HepG2 (cell line): ENCODE measurements around the gene TBC1D5. TPM values are rescaled to one million over a fixed set of nuclear protein-coding genes. Genes with fewer than 3 reads are reported as not detected.

Experiments used
- ATAC-seq: fragments of 200-7000 bp; cut with Tn5 transposase; 3 replicates; pipeline ENCODE4 v1.9.1; 2020; ENCODE audit warnings: mild to moderate bottlenecking, moderate library complexity
- BruUV-seq: library from RNA; stranded (reverse); fragments of 400-500 nt; replicated peaks from 2 replicates; lab custom pipeline; 2021; lab: Mats Ljungman, UMichigan
- CTCF ChIA-PET: fragments of 300-600 bp; formaldehyde crosslinking; extraction: SDS; loops from one replicate; lab custom pipeline; 2021; ENCODE audit warnings: low total read pairs, inconsistent platforms, low intra/inter-chr PET ratio; lab: Yijun Ruan, JAX
- POLR2A ChIA-PET: fragments of 350-600 bp; sonication (Branson Sonifier 250); formaldehyde crosslinking; loops from one replicate; lab custom pipeline; 2020; ENCODE audit warnings: antibody characterized with exemption, inconsistent platforms; lab: Yijun Ruan, JAX
- DNase-seq: peaks from one replicate; pipeline ENCODE4 v3.0.0-alpha.2; 2015; ENCODE audit warnings: low spot score
- FAIRE-seq: peaks from 3 replicates; lab custom pipeline; 2011; peaks lifted over from hg19 to GRCh38; lab: Jason Lieb, UNC
- H2AFZ ChIP-seq: one replicate; pipeline ENCODE4 v1.6.1; 2011; ENCODE audit warnings: low read length, inconsistent platforms
- H3K27ac ChIP-seq: fragments of 300-600 bp; 3 replicates; pipeline ENCODE4 v1.8.0; 2011; ENCODE audit warnings: mixed run types, mild to moderate bottlenecking, mixed read lengths, low read length, inconsistent platforms; ENCODE audit not compliant: insufficient read depth; ENCODE audit errors: extremely low read length
- H3K27me3 ChIP-seq, 2 experiments: fragments of 200-600 bp in 1 of 2; 2 replicates in 1 of 2; 3 replicates in 1 of 2; pipeline versions ENCODE4 v1.6.0 to v1.8.0; 2011; ENCODE audit warnings: low read length in 2 of 2, mild to moderate bottlenecking in 2 of 2, moderate library complexity in 2 of 2, inconsistent platforms in 1 of 2; ENCODE audit not compliant: insufficient read depth in 2 of 2, control insufficient read depth in 1 of 2
- H3K36me3 ChIP-seq, 2 experiments: fragments of 200-600 bp in 1 of 2; replicated peaks in 1 of 2; 2 replicates in 1 of 2; 3 replicates in 1 of 2; pipeline versions ENCODE4 v1.5.1 to v1.8.0; 2011; ENCODE audit warnings: low read length in 2 of 2, inconsistent platforms in 1 of 2; ENCODE audit not compliant: insufficient read depth in 2 of 2, control insufficient read depth in 1 of 2
- H3K4me1 ChIP-seq: 2 replicates; pipeline ENCODE4 v1.5.1; 2012; ENCODE audit warnings: low read length, inconsistent platforms; ENCODE audit not compliant: insufficient read depth
- H3K4me2 ChIP-seq: 2 replicates; pipeline ENCODE4 v1.6.0; 2011; ENCODE audit warnings: low read depth, low read length, inconsistent platforms
- H3K4me3 ChIP-seq, 3 experiments: fragments of 200-600 bp in 1 of 3; sonication (generic), shearing (Covaris generic) in 1 of 3; replicated peaks in 1 of 3; 2 replicates each; pipeline ENCODE4 v1.5.1; 2011 to 2016; ENCODE audit warnings: low read length in 3 of 3, inconsistent platforms in 2 of 3, low read depth in 2 of 3, mild to moderate bottlenecking in 2 of 3, control low read depth in 1 of 3, mixed read lengths in 1 of 3; ENCODE audit not compliant: insufficient read depth in 1 of 3
- H3K79me2 ChIP-seq: one replicate; pipeline ENCODE4 v1.6.1; 2011; ENCODE audit warnings: low read length, inconsistent platforms; ENCODE audit not compliant: insufficient read depth
- H3K9ac ChIP-seq: 2 replicates; pipeline ENCODE4 v1.6.0; 2011; ENCODE audit warnings: mild to moderate bottlenecking, low read depth, low read length, inconsistent platforms; ENCODE audit not compliant: insufficient read depth
- H3K9me3 ChIP-seq: 2 replicates; pipeline ENCODE4 v1.5.1; 2012; ENCODE audit warnings: mild to moderate bottlenecking, low read length
- H4K20me1 ChIP-seq: 2 replicates; pipeline ENCODE4 v1.6.0; 2011; ENCODE audit warnings: inconsistent platforms, mild to moderate bottlenecking, low read length, moderate library complexity; ENCODE audit not compliant: insufficient read depth
- CEBPG ChIP-seq: IDR thresholded peaks from 2 replicates; pipeline ENCODE4 v1.6.1; 2016
- JARID2 ChIP-seq: sonication (generic); formaldehyde crosslinking; IDR thresholded peaks from 2 replicates; pipeline ENCODE4 v1.8.1; 2023; ENCODE audit warnings: missing genetic modification reagents, inconsistent platforms; ENCODE audit not compliant: insufficient replicate concordance
- KDM6A ChIP-seq: IDR thresholded peaks from 2 replicates; pipeline ENCODE4 v1.6.1; 2016; ENCODE audit warnings: low read depth
- MED1 ChIP-seq: sonication (generic); formaldehyde crosslinking; IDR thresholded peaks from 2 replicates; pipeline ENCODE4 v1.4.0; 2020; ENCODE audit warnings: missing genetic modification reagents
- MLLT10 ChIP-seq: sonication (generic); formaldehyde crosslinking; IDR thresholded peaks from 2 replicates; pipeline ENCODE4 v1.4.0; 2020; ENCODE audit warnings: missing genetic modification reagents
- NAIF1 ChIP-seq: sonication (generic); formaldehyde crosslinking; IDR thresholded peaks from 2 replicates; pipeline ENCODE4 v1.5.0; 2020; ENCODE audit warnings: mild to moderate bottlenecking, missing genetic modification reagents, borderline replicate concordance
- PRMT3 ChIP-seq: sonication (generic); formaldehyde crosslinking; IDR thresholded peaks from 2 replicates; pipeline ENCODE4 v1.8.1; 2022; ENCODE audit warnings: low read depth, mild to moderate bottlenecking, moderate library complexity, missing genetic modification reagents, borderline replicate concordance
- SIX4 ChIP-seq: sonication (generic); formaldehyde crosslinking; IDR thresholded peaks from 2 replicates; pipeline ENCODE4 v1.4.0; 2020; ENCODE audit warnings: missing genetic modification reagents
- SNAPC2 ChIP-seq: sonication (generic); formaldehyde crosslinking; IDR thresholded peaks from 2 replicates; pipeline ENCODE4 v1.8.1; 2022; ENCODE audit warnings: mild to moderate bottlenecking, missing genetic modification reagents
- TERF1 ChIP-seq: sonication (generic); formaldehyde crosslinking; IDR thresholded peaks from 2 replicates; pipeline ENCODE4 v1.8.0; 2022; ENCODE audit warnings: mild to moderate bottlenecking, missing genetic modification reagents, moderate library complexity
- UBTF ChIP-seq: sonication (generic); formaldehyde crosslinking; IDR thresholded peaks from 2 replicates; pipeline ENCODE4 v1.4.0; 2020; ENCODE audit warnings: mild to moderate bottlenecking, missing genetic modification reagents
- ZFP41 ChIP-seq: sonication (generic); formaldehyde crosslinking; IDR thresholded peaks from 2 replicates; pipeline ENCODE4 v1.4.0; 2020; ENCODE audit warnings: mild to moderate bottlenecking, missing genetic modification reagents, borderline replicate concordance
- ZNF430 ChIP-seq: sonication (generic); formaldehyde crosslinking; IDR thresholded peaks from 2 replicates; pipeline ENCODE4 v1.9.0; 2021; ENCODE audit warnings: mild to moderate bottlenecking, missing genetic modification reagents
- ZNF703 ChIP-seq: sonication (generic); formaldehyde crosslinking; IDR thresholded peaks from 2 replicates; pipeline ENCODE4 v1.5.1; 2020; ENCODE audit warnings: missing genetic modification reagents, mild to moderate bottlenecking, moderate library complexity, borderline replicate concordance
- ZNF839 ChIP-seq: sonication (generic); formaldehyde crosslinking; IDR thresholded peaks from 2 replicates; pipeline ENCODE4 v1.4.0; 2020; ENCODE audit warnings: missing genetic modification reagents, mild to moderate bottlenecking, borderline replicate concordance
- in situ Hi-C: cut with HindIII; loops from 2 replicates; pipeline ENCODE4 v1.10.0; 2017; ENCODE audit warnings: low pct_unique_long_range_greater_than_20kb; ENCODE audit not compliant: extremely low pct_ligation_motif_present
- intact Hi-C: fragments of 100-400 bp; cut with micrococcal nuclease; formaldehyde crosslinking; loops from one replicate; pipeline ENCODE4 v1.10.0; 2022; ENCODE audit not compliant: unreplicated experiment
- polyA plus RNA-seq, 8 experiments: library from polyadenylated mRNA; depleted of rRNA in 3 of 8; stranded (reverse) in 7 of 8; unstranded in 1 of 8; fragments of >200 nt; fragmentation: Illumina TruSeq in 4 of 8; extraction: Trizol in 4 of 8; gene quantifications; 2 replicates each; pipeline versions ENCODE4 v1.2.1 to v1.2.3, GENCODE V29; 2011 to 2016; ENCODE audit warnings: low read depth in 4 of 8, missing spikeins in 1 of 8, mixed read lengths in 1 of 8; ENCODE audit not compliant: insufficient read depth in 1 of 8
- total RNA-seq, 5 experiments: library from RNA; depleted of rRNA; stranded (reverse); fragments of >200 nt; fragmentation: Illumina TruSeq; extraction: Trizol; gene quantifications; 2 replicates each; pipeline ENCODE4 v1.2.3, GENCODE V29; 2016; ENCODE audit warnings: low read depth in 1 of 5
- TF ChIP-seq, protein P1 (sequence below): sonication (generic); formaldehyde crosslinking; IDR thresholded peaks from 2 replicates; pipeline ENCODE4 v1.8.0; 2022; ENCODE audit warnings: mild to moderate bottlenecking, missing genetic modification reagents, borderline replicate concordance
- TF ChIP-seq, protein P2 (sequence below): sonication (generic); formaldehyde crosslinking; IDR thresholded peaks from 2 replicates; pipeline ENCODE4 v1.4.0; 2020; ENCODE audit warnings: missing genetic modification reagents

TBC1D5 gene
- total and polyA plus RNA-seq, 2 of the 13 experiments (the other 11 are each of a cell fraction or from before 2014, with no cell fraction given): 19.2 to 33.3 TPM

DNA sequence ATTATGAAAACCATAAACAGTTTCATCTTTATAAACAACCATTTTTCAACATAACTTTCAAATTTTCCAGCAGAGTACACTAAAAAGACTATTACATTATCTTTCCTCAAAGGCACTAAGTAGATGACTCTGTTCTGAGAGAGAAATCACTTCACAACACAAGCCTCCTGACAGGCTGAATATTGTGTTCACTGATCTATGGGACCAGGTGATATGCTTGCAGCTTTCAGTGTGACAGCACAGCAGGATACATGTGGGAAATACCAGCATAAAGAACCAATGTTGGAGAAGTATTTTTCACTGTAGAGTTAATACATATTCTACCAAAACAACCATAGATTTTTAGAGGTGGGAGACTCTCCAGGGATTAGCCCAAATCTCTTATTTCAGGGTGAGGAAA, 507.1 kb downstream of the TBC1D5 start:
- in situ Hi-C loops: loop anchor here (5.0 kb wide), 1 partner anchor 633 kb away; no protein-coding TSS in a partner anchor
- no peak for TF ChIP-seq ZNF703 (CRISPR knock-in tag)
- no peak for TF ChIP-seq SIX4
- TF ChIP-seq MED1 (CRISPR knock-in tag): no peak
- TF ChIP-seq JARID2: no peak
- no peak for TF ChIP-seq TERF1 (CRISPR knock-in tag)
- no peak for TF ChIP-seq KDM6A (CRISPR knock-in tag)
- no peak for TF ChIP-seq PRMT3 (CRISPR knock-in tag)
- no peak for TF ChIP-seq CEBPG
- TF ChIP-seq SNAPC2 (CRISPR knock-in tag): no peak
- TF ChIP-seq, protein P1, sequence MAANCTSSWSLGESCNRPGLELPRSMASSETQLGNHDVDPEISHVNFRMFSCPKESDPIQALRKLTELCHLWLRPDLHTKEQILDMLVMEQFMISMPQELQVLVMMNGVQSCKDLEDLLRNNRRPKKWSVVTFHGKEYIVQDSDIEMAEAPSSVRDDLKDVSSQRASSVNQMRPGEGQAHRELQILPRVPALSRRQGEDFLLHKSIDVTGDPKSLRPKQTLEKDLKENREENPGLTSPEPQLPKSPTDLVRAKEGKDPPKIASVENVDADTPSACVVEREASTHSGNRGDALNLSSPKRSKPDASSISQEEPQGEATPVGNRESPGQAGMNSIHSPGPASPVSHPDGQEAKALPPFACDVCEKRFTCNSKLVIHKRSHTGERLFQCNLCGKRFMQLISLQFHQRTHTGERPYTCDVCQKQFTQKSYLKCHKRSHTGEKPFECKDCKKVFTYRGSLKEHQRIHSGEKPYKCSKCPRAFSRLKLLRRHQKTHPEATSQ (CRISPR knock-in tag): no peak
- no peak for TF ChIP-seq ZFP41 (CRISPR knock-in tag)
- no peak for TF ChIP-seq MLLT10
- no peak for TF ChIP-seq ZNF430
- TF ChIP-seq NAIF1 (CRISPR knock-in tag): no peak
- no peak for TF ChIP-seq ZNF839 (CRISPR knock-in tag)
- no peak for TF ChIP-seq UBTF
- TF ChIP-seq, protein P2, sequence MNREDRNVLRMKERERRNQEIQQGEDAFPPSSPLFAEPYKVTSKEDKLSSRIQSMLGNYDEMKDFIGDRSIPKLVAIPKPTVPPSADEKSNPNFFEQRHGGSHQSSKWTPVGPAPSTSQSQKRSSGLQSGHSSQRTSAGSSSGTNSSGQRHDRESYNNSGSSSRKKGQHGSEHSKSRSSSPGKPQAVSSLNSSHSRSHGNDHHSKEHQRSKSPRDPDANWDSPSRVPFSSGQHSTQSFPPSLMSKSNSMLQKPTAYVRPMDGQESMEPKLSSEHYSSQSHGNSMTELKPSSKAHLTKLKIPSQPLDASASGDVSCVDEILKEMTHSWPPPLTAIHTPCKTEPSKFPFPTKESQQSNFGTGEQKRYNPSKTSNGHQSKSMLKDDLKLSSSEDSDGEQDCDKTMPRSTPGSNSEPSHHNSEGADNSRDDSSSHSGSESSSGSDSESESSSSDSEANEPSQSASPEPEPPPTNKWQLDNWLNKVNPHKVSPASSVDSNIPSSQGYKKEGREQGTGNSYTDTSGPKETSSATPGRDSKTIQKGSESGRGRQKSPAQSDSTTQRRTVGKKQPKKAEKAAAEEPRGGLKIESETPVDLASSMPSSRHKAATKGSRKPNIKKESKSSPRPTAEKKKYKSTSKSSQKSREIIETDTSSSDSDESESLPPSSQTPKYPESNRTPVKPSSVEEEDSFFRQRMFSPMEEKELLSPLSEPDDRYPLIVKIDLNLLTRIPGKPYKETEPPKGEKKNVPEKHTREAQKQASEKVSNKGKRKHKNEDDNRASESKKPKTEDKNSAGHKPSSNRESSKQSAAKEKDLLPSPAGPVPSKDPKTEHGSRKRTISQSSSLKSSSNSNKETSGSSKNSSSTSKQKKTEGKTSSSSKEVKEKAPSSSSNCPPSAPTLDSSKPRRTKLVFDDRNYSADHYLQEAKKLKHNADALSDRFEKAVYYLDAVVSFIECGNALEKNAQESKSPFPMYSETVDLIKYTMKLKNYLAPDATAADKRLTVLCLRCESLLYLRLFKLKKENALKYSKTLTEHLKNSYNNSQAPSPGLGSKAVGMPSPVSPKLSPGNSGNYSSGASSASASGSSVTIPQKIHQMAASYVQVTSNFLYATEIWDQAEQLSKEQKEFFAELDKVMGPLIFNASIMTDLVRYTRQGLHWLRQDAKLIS: no peak

More for the DNA sequence above, 507.1 kb downstream of the TBC1D5 start:
- POLR2A ChIA-PET: interaction anchor here (0.8 kb wide), 1 partner anchor 971 kb away, joined by 4 read pairs; the partner anchor contains the start of genes DPH3 and OXNAD1
- DNase-seq (no peak), FAIRE-seq (no peak), ATAC-seq (no peak)
- Histone ChIP-seq H3K27ac (no peak overlapping the region), H3K4me1 (peaks cover 35% of the 10 kb centered on the region), H3K9ac (no peak overlapping the region), H3K4me3 (no peak overlapping the region), H3K79me2 (no peaks in the 10 kb centered on the region), H3K4me2 (no peak overlapping the region), H3K36me3 (0 out of 5 replicates have a peak, but pooled peaks cover 0 to 9% of the 10 kb centered on the region in 2 experiments), H3K9me3 (no peaks in the 10 kb centered on the region), H2AFZ (no peak overlapping the region), H3K27me3 (no peaks in the 10 kb centered on the region), H4K20me1 (no peaks in the 10 kb centered on the region)
- BruUV-seq: no TSS peak
- CTCF ChIA-PET: no interaction called here
- intact Hi-C loops: no loop called here
